NB4 (cell line): Measurements from ENCODE around the gene ZNF740.

Experiments
- DNase-seq: peaks from one replicate; pipeline ENCODE4 v3.0.0; 2010; ENCODE audit warnings: low read depth
- H3K4me3 ChIP-seq: one replicate; pipeline ENCODE4 v1.5.1; 2011; ENCODE audit warnings: mild to moderate bottlenecking, low read depth, low read length, moderate library complexity
- CTCF ChIP-seq: IDR thresholded peaks from one replicate; pipeline ENCODE4 v1.5.1; 2012; ENCODE audit warnings: low read depth, low read length
- MAX ChIP-seq: IDR thresholded peaks from 2 replicates; pipeline ENCODE4 v1.6.1; 2011; ENCODE audit warnings: low read depth, low read length
- MYC ChIP-seq: IDR thresholded peaks from 2 replicates; pipeline ENCODE4 v1.6.1; 2011; ENCODE audit warnings: low read depth, low read length
- POLR2A ChIP-seq: IDR thresholded peaks from 2 replicates; pipeline ENCODE4 v1.6.1; 2011; ENCODE audit warnings: mild to moderate bottlenecking; ENCODE audit not compliant: insufficient read length; ENCODE audit errors: extremely low read depth

Gene ZNF740

GRCh38 chr12:53217931-53218307, 37.4 kb downstream of the ZNF740 start:
- no peak for DNase-seq
- TF ChIP-seq CTCF (no peak), POLR2A (no peak), MYC (no peak), MAX (no peak)
- no peak overlapping the region for H3K4me3 ChIP-seq

- no peak for DNase-seq
- no peak for TF ChIP-seq MYC
- TF ChIP-seq CTCF: no peak
- no peak for TF ChIP-seq MAX
- no peak for TF ChIP-seq POLR2A
- H3K4me3 ChIP-seq: no peak overlapping the region
Measured at GRCh38 chr12:53218551-53219291, 38.2 kb downstream of the ZNF740 start.

- peak; percentile 61 for DNase-seq
- TF ChIP-seq MAX (no peak), MYC (no peak), POLR2A (no peak), CTCF (no peak)
- peak overlapping the region; percentile 40 for H3K4me3 ChIP-seq
Measured at GRCh38 chr12:53219292-53219955, 38.9 kb downstream of the ZNF740 start.

- peak overlapping the region; percentile 61 for H3K4me3 ChIP-seq
Measured at GRCh38 chr12:53219956-53220693, 39.6 kb downstream of the ZNF740 start.

GRCh38 chr12:53220694-53221202, 40.2 kb downstream of the ZNF740 start:
- TF ChIP-seq MYC: no peak
- TF ChIP-seq POLR2A: no peak
- TF ChIP-seq CTCF: no peak
- no peak for TF ChIP-seq MAX
- peak; percentile 90 for DNase-seq
- H3K4me3 ChIP-seq: peak overlapping the region; percentile 61

More at GRCh38 chr12:53219956-53220693, 39.6 kb downstream of the ZNF740 start:
- DNase-seq: peak; percentile 70
- TF ChIP-seq MAX (peak; percentile 18; the same call in 1 of the 2 replicates), MYC (no peak)
